Measurements from ENCODE around the gene SARDH.

GRCh38 chr9:133619791-133620190, 118.4 kb downstream of the SARDH start:
- TF ChIP-seq EZH2 (IDR thresholded peaks at IDR 0.05; ENCODE audit: borderline replicate concordance, low read length), result no peak
- no peak for TF ChIP-seq CTCF (IDR thresholded peaks at IDR 0.05; ENCODE audit: low read length)
